PFSK-1 (cell line): ENCODE data around the gene LONRF2.

ENCODE experiments used
- FOXP2 ChIP-seq: optimal IDR thresholded peaks from 2 replicates; pipeline ENCODE3; 2011; ENCODE audit warnings: borderline replicate concordance, control low read depth, inconsistent platforms; ENCODE audit not compliant: insufficient read depth; ENCODE audit errors: extremely low read length, extremely low read depth
- POLR2AphosphoS5 ChIP-seq: IDR thresholded peaks from 2 replicates; pipeline ENCODE4 v1.6.1; 2012; ENCODE audit warnings: low read depth, mild to moderate bottlenecking, control low read depth, low read length, moderate library complexity
- SIN3A ChIP-seq: IDR thresholded peaks from 2 replicates; pipeline ENCODE4 v1.6.1; 2012; ENCODE audit warnings: mild to moderate bottlenecking, low read length, moderate library complexity, borderline replicate concordance; ENCODE audit not compliant: insufficient read depth
- TAF1 ChIP-seq: IDR thresholded peaks from 2 replicates; pipeline ENCODE4 v1.6.1; 2012; ENCODE audit warnings: low read length, control low read depth, borderline replicate concordance; ENCODE audit not compliant: insufficient read depth
- TF ChIP-seq, protein P1 (sequence below), 2 experiments: IDR thresholded peaks; 2 replicates each; pipeline versions ENCODE4 v1.6.1 to v1.8.0; 2011 to 2012; ENCODE audit warnings: low read depth in 2 of 2, low read length in 2 of 2, control low read depth in 1 of 2, inconsistent platforms in 1 of 2, mild to moderate bottlenecking in 1 of 2, moderate library complexity in 1 of 2; ENCODE audit not compliant: insufficient read depth in 1 of 2

LONRF2 gene

DNA sequence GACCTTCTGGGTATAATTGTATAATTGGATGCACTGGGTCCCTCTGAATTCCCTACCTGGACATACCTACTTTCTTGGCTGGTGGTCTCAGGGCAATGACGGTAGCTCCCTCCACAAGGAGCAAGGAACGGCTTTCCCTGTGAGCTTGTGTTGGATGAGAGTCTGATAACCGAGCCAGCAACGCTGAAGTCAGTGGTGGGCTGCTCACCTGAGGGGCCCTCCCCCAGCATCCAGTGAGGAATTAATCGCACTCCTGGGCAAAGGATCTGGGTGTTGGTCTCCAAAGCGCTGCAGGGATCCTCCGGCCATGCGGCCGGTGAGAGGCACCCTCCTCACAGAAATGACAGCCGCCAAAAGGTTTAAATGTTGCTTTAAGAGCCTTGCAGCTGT lies 47.1 kb downstream of the LONRF2 start:
- TF ChIP-seq, protein P1, sequence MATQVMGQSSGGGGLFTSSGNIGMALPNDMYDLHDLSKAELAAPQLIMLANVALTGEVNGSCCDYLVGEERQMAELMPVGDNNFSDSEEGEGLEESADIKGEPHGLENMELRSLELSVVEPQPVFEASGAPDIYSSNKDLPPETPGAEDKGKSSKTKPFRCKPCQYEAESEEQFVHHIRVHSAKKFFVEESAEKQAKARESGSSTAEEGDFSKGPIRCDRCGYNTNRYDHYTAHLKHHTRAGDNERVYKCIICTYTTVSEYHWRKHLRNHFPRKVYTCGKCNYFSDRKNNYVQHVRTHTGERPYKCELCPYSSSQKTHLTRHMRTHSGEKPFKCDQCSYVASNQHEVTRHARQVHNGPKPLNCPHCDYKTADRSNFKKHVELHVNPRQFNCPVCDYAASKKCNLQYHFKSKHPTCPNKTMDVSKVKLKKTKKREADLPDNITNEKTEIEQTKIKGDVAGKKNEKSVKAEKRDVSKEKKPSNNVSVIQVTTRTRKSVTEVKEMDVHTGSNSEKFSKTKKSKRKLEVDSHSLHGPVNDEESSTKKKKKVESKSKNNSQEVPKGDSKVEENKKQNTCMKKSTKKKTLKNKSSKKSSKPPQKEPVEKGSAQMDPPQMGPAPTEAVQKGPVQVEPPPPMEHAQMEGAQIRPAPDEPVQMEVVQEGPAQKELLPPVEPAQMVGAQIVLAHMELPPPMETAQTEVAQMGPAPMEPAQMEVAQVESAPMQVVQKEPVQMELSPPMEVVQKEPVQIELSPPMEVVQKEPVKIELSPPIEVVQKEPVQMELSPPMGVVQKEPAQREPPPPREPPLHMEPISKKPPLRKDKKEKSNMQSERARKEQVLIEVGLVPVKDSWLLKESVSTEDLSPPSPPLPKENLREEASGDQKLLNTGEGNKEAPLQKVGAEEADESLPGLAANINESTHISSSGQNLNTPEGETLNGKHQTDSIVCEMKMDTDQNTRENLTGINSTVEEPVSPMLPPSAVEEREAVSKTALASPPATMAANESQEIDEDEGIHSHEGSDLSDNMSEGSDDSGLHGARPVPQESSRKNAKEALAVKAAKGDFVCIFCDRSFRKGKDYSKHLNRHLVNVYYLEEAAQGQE (IDR thresholded peaks at IDR 0.05; ENCODE audit: insufficient read depth in 1 of 2, low read depth in 2 of 2, low read length in 2 of 2) = no peak
- no peak for TF ChIP-seq TAF1
- TF ChIP-seq FOXP2 = no peak
- TF ChIP-seq POLR2AphosphoS5 = no peak
- TF ChIP-seq SIN3A = no peak

DNA sequence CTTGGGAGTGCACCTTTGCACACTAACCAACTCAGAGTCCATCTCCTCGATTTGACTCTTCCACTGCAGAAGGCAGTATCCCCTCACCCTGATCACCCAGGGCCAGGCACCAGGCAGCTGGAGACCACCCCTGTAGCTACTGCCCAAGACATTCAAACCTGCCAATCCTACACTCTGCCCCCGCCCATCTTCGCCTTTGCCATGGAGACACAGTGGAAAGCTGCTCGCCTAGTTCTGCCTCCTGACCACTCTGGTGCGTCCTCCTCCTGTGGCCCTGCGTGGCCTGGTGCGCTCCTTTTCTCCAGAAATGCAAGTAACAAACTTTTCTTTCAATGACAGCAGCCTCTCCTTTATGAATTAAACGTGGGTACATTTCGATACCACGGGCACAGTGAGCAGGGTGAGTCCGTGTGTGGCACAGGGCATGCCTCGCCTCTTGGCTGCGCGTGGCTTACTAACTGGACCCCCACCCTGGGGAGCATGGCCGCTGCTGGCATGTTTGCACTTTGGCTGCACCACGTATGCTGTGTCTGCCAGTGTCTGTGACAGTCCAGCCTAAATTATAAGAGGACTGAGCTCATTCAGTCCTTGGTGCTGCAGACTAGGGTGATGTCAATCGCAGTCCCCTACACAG lies 47.6 kb downstream of the LONRF2 start:
- TF ChIP-seq, protein P1 (IDR thresholded peaks at IDR 0.05; ENCODE audit: insufficient read depth in 1 of 2, low read depth in 2 of 2, low read length in 2 of 2) = no peak
- TF ChIP-seq FOXP2 = no peak

DNA sequence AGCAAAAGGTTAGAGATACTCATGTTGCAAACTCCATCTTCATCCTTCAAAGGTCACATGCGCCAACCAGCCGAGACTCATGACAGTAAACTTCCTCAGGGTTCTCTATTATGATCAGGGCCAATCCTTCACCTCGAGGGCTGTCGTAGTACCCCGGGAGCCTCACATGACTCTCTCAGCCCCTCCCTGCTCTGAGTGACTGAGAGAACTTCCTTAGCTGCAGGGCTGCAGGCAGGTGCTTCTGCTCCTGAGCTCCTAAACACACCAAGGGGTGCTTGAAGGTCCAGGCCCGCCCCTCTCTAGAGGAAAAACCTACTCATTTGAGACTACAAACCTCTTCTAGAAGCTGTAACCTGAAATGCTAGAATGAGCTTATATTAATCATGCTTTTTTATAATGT lies 48.2 kb downstream of the LONRF2 start:
- TF ChIP-seq FOXP2 (no peak), TAF1 (no peak), SIN3A (no peak), POLR2AphosphoS5 (no peak)
- TF ChIP-seq, protein P1 (IDR thresholded peaks at IDR 0.05; ENCODE audit: insufficient read depth in 1 of 2, low read depth in 2 of 2, low read length in 2 of 2) = no peak

DNA sequence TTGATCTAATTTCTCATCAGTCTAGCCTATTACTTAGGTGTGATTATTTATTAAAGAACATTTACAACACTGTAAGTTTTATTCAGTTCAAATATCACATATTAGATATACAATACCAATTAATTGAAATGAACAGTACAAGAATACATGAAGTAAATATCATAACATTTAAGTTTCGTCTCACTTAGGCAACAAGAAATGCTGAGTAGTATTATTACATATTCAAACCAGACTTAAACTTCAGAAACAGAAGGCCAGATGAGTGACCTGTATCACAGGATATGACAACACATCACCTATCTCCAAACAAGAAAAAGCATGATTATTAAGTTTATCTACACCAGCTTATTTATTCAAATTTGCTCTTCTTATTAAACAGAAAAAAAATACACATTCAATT lies 48.9 kb downstream of the LONRF2 start:
- TF ChIP-seq FOXP2 (no peak), SIN3A (no peak), POLR2AphosphoS5 (no peak), TAF1 (no peak)
- TF ChIP-seq, protein P1 (IDR thresholded peaks at IDR 0.05; ENCODE audit: insufficient read depth in 1 of 2, low read depth in 2 of 2, low read length in 2 of 2) = no peak

DNA sequence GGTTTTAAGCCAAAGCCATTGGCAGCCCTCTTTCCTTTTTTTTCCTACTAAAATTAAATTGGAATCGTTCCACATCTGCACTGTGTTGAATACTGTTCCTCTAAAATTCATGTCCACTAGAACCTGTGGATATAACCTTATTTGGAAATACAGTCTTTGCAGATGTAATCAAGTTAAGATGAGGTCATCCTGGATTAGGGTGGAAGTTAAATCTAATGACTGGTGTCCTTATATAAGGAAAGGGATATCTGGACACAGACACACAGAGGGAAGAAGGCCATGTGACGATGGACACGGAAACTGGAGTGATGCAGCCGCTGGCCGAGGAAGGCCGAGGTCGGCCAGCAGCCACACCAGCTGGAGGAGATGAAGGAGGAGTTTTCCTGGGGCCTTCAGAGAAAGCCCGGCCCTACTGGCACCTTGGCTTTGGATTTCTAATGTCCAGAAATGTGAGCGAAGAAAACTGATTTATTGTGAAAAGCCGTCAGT lies 49.4 kb downstream of the LONRF2 start:
- TF ChIP-seq TAF1 (no peak), FOXP2 (no peak), POLR2AphosphoS5 (no peak), SIN3A (no peak)
- TF ChIP-seq, protein P1 (IDR thresholded peaks at IDR 0.05; ENCODE audit: insufficient read depth in 1 of 2, low read depth in 2 of 2, low read length in 2 of 2) = no peak
